DMS153 (cell line): ENCODE results near the gene SPOCD1.
A peak's percentile ranks its signal among the peaks of the same experiment; 100 is the strongest.
"Not testable (repeated sequence)": the region's sequence is repeated elsewhere in the genome, so short reads cannot be mapped to it uniquely, and the experiment has no call there.

Experiments
- DNase-seq: peaks from one replicate; lab custom pipeline; 2025; lab: John Stamatoyannopoulos, UW

SPOCD1 gene

DNA sequence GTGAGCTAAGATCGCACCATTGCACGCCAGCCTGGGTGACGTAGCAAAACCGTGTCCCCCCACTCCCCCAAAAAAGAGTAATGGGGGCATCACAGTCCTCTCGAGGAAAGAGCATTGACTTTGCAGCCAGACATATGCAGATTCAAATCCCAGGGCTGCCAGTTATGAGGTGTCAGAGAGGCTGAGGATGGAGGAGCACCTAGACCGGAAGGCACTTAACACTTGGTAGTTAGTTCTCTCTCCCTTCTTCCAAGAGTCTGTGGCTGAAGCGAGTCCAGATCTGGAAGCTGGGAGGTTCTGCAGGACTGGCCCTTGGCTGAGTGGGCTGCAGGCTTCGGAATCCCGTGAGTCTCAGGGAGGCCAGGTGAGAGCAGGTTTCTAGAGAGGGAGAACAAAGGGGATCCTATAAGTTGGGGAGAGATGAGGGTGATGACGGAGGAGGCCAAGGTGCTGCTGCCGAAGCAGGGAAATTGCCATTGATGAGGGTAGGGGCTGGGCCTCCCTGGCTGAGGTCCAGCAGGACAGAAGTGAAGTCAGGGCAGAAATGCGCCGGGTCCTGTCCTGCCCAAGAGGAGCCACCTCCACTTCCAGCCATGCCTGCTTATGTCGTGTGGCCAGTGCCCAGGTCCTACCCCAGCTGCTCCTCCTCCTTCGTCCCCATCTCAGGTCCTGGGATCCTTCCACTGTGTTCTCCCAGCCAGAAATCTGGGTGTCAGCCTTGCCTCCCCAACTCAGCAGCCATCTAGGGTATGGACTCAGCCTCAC lies 13.3 kb upstream of the SPOCD1 start:
- DNase-seq, result no peak

DNA sequence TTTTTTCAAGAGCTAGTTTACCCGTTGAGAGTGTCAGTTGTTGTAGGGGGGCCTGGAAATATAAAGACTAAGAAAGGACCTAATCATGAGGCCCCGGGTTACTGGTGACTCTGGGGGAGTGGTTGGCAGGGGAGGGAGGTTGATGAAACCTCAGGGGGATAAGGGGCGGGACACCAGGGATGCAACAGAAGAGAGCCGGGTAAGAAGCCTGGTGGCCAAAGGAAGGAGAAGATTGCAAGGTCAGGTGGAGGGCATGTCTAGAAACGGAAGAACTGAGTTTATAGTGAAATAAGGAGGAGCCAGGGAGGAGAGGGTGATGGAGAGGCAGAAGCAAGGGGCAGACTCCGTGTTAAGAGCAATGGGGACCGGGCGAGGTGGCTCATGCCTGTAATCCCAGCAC lies 12.5 kb upstream of the SPOCD1 start:
- no peak for DNase-seq

DNA sequence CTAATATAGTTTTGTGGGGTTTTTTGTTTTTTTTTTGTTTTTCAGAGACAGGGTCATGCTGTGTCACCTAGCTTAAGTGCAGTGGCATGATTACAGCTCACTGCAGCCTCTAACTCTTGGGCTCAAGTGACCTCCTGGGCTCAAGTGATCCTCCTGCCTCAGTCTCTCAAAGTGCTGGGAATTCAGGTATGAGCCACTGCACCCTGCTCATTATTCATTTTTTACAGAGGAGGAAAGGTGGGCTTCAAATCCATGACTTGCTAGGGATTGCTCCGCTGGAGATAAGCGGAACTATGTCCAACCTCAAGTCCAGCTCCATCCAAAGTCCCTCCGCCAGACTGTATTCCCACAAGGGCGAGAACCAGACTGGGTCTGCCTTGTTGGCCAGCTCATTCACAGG lies 8.0 kb upstream of the SPOCD1 start:
- no peak for DNase-seq

DNA sequence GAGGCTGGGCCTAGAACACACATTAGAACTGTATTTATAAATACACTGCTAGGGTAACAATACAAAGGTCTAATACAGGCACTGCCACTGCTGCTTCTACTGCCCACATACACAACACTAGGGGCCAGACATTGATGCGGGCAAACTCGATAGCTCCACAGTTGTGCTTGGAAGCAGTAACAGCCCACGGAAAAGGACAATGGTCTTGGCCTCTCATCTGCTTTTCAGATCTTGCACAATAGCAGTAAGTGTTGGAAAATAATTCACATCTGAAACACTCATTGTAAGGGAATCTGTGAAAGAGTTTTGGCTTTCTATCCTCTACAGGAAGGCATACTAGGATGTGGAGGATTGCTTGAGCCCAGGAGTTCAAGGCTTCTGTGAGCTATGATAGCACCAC lies 6.9 kb upstream of the SPOCD1 start:
- DNase-seq, result no peak

DNA sequence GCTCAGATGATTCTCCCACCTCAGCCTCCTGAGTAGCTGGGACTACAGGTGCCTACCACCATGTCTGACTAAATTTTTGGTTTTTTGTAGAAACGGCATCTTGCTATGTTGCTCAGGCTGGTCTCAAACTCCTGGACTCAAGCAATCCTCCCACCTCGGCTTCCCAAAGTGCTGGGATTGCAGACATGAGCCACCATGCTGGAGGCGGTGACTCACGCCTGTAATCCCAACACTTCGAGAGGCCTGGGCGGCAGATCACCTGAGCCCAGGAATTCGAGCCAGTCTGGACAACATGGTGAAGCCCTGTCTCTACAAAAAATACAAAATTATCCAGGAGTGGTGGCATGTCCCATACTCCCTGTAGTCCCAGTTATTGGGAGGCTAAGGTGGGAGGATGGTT lies 4.4 kb upstream of the SPOCD1 start:
- DNase-seq, result not testable (repeated sequence)

DNA sequence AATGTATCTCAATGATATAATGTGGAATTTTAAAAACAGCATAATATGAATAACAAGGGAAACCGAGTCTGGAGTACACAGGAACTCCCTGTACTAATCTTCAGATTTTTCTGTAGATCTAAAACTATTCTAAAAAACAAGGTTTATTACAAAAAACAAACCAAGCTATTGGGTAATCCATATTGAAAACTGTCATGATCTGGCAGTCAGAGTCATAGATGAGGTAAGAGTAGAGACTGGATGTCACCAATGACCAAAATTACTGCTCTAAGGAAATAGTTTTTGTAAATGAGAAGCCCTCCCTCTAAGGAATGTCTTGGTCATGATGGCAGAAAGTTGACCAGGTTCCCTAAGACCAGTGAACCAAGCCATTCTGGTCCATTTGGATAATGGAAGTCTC lies 2.4 kb upstream of the SPOCD1 start:
- no peak for DNase-seq

DNA sequence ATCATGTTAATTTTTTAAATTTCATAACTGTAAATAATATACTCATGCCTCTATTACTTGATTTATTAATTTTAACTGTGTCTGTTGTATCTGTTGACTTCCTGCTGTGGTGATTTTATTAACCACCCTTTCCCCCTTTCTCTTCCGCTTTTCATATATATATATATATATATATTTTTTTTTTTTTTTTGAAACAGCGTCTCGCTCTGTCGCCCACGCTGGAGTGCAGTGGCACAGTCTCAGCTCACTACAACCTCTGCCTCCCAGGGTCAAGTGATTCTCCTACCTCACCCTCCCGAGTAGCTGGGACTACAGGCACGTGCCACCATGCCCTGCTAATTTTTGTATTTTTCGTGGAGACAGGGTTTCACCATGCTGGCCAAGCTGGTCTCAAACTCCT lies 1.1 kb upstream of the SPOCD1 start:
- DNase-seq, result not testable (repeated sequence)

DNA sequence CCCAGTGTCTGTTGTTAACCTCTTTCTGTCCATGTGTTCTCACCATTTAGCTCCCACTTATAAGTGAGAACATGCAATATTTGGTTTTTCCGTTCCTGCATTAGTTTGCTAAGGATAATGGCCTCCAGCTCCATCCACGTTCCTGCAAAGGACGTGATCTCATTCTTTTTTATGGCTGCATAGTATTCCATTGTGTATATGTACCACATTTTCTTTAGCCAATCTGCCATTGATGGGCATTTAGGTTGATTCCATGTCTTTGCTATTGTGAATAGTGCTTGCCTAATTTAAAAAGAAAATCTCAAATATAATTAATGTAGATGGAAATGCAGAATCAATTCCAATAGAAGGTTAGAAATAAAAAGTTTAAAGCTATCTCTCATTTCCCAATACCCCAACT lies 679 bp upstream of the SPOCD1 start:
- DNase-seq, result not testable (repeated sequence)

DNA sequence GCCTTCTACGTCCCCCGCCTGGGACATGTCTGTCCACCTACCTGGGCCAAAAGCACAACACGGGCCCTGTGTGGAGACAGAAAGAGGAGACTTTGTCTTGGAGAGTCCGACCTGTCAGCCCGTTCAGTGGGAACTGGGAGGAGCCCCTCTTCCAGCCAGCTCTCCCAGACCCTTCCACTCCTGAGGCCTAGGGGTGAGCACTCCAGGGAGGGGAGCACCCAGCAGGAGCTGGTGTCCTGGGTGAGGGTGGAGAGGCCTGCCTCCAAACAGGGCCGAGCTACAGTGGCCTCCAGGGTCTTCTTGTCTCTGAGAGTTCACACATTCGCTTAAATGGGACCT lies 546 bp downstream of the SPOCD1 start:
- DNase-seq, result no peak

DNA sequence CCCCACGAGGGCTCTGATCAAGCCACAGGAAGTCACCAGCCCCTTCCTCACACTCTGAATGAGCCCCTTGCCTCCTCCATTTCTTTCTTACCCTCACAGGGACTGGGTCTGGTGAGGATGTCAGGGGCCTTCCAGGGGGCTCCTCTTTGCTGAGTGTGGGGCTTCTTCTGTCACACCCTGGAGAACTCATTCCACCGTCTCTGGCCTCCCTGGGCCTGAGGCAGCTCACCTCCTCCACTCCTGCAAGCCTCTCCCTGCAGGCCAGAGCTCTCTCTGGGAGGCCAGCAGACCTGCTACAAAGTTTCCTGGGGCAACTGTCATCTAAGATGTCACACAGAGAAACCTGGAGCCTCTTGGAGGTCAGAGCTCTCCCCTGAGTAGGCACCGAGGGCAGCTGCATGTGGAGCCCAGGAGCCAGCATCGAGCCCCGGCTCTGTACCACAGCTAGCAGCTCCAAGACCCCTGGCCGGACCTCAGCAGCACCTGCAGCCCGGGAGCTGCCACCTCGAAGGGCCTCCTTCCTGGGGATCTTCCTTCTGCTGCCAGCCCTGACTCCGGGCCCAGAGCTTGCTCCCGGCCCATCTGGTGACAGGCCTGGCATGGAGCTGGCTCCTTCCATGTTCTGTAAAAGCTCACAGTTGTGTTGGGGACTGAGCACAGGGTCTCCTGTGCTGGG lies 1.1 kb downstream of the SPOCD1 start:
- DNase-seq, result no peak

DNA sequence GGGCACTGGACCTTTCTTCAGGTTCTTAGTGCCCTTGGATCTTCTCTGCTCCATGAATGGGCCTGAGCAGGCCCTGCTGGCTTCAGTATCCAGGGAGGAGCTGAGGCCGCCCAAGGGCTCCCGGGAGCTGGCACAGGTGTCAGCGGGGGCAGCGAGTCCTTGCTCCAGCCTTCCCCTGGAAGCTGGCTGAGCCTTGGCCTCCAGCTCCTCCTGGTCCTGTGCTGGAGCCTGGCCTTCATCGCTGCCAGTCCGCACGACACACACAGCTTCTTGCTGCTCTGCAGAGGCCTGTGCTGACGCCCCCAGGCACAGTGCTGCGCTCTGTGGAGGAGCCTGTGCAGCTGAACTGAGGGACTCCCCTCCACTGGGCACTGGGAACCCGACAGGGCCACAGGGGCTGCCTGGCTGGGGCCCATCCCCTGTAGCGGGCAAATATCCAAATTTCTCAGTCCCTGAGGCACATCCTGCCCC lies 1.7 kb downstream of the SPOCD1 start:
- no peak for DNase-seq

DNA sequence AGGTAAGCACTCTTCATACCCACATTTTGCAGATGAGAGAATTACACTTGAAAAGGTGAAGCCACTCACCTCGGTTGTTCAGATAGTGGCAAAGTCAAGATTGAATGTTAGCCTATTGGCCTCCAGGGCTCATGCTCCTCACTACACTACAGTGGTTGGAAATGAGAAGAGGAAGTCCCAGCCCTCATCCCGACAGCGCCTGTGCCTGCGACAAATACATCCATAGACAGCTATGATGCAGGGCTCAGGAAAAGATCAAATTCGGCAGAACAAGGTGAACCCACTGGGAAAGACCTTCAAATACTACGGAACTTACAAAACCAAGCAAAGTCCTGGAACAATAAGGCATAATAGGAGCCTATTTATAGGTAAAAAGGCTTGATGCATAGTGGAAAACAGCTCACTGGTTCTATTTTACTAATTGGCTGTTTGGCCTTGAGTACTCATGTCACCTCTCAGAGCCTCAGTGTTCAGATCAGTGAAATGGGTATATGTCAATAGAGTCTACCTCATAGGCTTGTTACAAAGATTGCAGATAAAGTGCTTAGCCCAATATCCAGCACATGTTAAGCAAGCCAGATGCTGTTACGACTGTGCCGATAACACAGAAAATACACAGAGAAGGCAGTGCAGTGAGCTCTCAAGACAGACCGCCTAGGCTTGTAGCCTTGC lies 3.5 kb downstream of the SPOCD1 start:
- no peak for DNase-seq

DNA sequence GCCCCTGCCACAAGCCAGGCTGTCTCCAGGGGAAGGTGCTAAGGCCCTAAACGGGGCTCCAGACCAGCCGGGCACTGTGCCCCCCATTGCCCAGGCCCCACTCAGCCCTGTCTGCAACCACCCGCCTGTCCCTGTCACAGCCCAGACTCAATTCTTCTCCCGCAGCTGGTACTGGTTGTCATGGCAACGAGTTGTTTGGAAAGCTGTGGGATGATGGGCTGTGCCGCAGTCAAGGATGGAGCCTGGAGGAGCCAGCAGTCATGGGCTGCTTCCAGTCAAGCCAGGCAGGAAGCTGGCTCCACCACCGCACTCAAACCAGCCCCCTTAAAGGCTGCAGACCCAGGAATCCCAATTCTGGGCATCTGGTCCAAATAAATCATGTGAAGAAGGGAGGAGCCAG lies 4.2 kb downstream of the SPOCD1 start:
- peak; percentile 86 for DNase-seq

DNA sequence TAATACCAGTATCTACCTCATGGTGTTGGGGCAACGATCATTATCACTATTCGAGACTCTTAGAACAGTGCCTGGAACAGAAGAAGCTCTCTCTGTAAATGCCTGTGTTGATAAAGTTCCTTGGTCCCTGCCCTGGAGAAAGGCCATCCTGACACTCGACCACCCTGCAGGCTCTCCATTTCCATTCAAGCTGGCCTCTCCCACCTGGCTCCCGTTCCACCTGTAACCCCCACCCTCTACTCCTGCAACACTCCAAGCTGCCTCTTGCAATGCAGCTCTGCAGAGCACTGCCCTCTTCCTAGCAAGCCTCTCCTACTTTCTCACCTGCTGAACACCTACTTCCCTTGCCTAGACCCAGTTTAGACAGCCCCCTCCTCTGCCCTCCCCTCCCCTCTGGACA lies 6.1 kb downstream of the SPOCD1 start:
- DNase-seq, result no peak

DNA sequence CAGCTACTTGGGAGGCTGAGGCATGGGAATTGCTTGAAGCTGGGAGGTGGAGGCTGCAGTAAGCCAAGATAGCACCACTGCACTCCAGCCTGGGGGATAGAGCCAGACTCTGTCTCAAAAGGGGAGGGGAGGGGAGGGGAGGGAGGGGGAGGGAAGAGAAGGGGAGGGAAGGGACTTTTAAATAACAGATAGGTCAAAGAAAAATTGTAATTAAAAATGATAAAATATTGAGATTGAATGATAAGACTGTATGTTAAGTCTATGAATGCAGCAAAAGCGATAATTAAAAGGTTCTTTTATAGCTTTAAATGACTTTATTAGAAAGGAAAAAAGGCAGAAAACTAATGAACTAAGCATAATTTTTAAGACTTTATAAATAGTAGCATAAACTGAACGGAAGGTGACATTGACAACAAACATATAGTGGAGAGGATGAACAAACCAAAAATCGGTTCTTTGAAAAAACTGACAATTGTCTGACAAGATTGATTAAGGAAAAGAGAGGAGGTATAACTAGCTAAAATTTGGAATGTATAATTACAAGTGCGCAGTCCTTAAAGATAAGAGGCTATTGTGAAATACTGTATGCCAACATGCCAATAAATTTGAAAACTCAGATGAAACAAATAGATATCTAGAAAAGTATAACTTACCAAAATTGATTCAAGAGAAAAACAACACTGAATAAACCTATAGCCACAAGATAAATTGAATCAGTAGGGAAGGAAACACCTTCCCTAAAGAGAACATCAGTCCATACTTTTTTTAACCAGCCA lies 8.4 kb downstream of the SPOCD1 start:
- DNase-seq, result no peak

DNA sequence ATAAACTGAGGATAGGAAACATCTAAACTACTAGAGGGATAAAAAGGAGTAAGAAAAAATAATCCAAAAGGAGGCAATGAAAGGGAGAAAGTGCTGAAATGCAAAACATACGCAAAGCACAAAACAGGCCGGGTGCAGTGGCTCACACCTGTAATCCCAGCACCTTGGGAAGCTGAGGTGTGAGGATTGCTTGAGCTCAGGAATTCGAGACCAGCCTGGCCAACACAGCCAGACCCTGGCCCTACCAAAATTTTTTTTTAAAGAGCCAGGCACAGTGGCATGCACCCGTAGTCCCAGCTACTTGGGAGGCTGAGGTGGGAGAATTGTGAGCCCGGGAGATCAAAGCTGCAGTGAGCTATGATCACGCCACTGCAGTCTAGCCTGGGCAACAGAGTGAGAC lies 10.5 kb downstream of the SPOCD1 start:
- DNase-seq, result no peak

DNA sequence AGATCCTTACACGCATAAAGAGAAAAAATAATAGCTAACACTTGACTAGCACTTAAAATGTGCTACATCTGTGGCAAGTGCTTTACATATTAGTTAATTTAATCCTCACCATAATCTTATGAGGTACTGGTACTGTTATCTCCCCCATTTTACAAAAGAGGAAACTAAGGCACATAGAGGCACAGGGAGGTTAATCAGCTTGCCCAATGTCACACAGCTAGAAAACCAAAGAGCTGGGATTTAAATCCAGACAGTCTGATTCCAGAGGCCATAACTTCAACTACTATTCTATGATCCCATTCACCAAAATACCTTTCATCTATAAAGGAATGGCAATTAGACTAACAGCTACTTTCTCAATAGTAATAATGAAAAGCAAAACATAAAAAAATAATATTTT lies 11.7 kb downstream of the SPOCD1 start:
- no peak for DNase-seq

DNA sequence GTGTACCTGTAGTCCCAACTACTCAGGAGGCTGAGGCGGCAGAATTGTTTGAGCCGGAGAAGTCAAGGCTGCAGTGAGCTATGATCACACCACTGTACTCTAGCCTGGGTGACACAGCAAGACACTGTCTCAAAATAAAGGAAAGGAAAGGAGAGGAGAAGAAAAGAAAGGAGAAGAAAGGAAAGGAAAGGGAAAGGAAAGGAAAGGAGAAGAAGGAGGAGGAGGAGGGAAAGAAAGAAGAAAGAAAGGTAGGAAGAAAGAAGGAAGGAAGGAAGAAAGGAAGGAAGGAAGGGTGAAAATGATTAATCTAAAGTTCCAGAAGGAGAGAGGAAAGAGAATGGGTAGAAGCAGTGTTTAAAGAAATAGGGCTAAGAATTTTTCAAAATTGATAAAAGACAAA lies 12.2 kb downstream of the SPOCD1 start:
- DNase-seq, result no peak

DNA sequence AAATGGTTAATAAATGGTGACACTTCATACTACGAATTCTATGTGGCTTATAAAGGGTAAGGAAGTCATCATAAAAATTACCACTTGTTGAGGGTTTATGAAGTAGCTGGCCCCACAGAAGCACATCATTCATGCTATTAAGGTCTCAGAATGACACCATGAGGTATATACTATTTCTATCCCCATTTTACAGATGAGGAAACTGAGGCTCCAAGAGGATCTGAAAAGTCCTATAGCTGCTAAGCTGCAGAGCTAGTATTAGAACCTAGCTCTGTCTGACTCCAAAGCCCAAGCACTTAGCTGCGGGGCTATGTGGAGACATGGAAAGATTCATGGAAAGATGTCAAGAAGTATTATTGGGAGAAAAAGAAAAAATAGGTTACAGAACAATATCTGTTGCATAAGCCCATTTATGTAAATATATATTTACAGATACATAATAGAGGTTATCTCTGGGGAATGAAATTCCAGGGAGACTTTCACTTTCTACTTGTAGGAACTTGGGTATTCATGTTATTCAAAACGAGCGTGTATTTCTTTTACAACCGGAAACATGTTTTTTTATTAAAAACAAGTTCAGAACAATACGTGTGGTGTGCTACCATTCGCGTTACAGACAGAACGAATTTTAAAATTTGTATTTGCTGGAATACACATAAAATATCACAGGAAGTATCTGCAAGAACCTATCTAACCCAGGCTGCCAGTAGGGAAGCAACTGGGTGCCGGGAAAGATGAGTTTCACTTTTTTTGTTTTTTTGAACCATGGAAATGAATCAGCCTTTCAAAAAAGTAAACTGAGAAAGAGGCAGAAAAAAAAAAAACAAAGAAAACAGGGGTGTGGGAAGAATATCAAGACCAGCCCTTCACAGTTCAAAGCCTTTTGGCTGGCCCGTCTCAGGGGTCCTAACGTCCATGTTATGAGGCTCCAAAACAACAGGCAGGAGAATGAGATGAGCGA lies 13.4 kb downstream of the SPOCD1 start:
- no peak for DNase-seq

DNA sequence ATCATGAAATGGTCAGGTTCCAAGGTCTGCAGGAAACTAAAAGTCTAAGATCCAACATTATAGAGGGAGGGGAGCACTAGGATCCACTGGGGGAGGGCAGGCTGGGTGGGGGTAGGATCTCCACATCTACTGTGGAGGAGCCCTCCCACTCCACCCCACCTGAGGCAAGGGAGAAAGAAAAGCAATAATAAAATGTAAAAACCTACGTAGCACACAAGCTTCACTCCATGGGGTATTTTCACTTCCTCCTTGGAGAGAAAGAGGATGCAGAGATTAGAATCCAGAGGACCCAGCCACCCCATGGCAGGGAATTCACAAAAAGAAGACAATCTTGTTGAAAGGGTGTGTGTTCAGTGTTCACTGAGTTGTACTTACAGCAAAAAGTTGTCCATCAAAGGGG lies 14.4 kb downstream of the SPOCD1 start:
- no peak for DNase-seq

DNA sequence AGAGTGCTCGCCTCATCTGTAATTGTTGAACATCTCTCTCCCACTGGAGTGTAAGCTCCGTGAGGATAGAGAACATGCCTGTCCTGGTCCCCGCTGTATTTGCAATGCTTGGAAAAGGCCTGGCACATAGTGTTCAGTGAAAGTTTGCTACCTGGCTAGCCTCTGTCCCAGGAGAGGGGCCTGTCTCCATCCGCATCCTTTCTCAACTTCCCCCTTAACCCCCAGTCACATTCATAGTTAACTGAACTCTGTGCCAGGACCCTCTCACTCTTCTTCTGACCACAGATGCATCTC lies 15.2 kb downstream of the SPOCD1 start:
- DNase-seq, result no peak
